HEK293 (cell line): ENCODE results near the gene ETV6.

Experiments
- CTCF ChIA-PET: fragments of 350-600 bp; formaldehyde crosslinking; extraction: SDS; loops from one replicate; lab custom pipeline; 2021; ENCODE audit warnings: antibody characterized with exemption; lab: Yijun Ruan, JAX
- POLR2A ChIA-PET: fragments of 300-600 bp; formaldehyde crosslinking; extraction: SDS; loops from one replicate; lab custom pipeline; 2020; ENCODE audit warnings: antibody characterized with exemption, inconsistent platforms; lab: Yijun Ruan, JAX
- H3K27ac ChIP-seq: fragments of 200-500 bp; sonication (Bioruptor generic); 2 replicates; pipeline ENCODE4 v1.5.1; 2014; ENCODE audit warnings: low read depth, low read length, control low read depth, inconsistent platforms; ENCODE audit errors: extremely low read depth
- H3K36me3 ChIP-seq, 2 experiments: fragments of 200-500 bp in 1 of 2; sonication (Bioruptor generic) in 1 of 2; 1 replicate in 1 of 2; 2 replicates in 1 of 2; pipeline ENCODE4 v1.5.1; 2014 to 2017; ENCODE audit warnings: inconsistent platforms in 2 of 2, low read length in 2 of 2; ENCODE audit not compliant: control insufficient read depth in 2 of 2, insufficient read depth in 1 of 2
- H3K4me1 ChIP-seq: fragments of 200-500 bp; sonication (Bioruptor generic); 2 replicates; pipeline ENCODE4 v1.5.1; 2014; ENCODE audit warnings: mild to moderate bottlenecking, low read length, inconsistent platforms; ENCODE audit not compliant: control insufficient read depth, insufficient read depth
- H3K4me3 ChIP-seq: 2 replicates; pipeline ENCODE4 v1.5.1; 2011; ENCODE audit warnings: low read depth, mild to moderate bottlenecking, control low read depth, low read length, moderate library complexity
- H3K9me3 ChIP-seq: fragments of 200-500 bp; sonication (Bioruptor generic); 2 replicates; pipeline ENCODE4 v1.5.1; 2014; ENCODE audit warnings: low read depth, low read length, inconsistent platforms; ENCODE audit not compliant: control insufficient read depth, insufficient read depth
- MEIS1 ChIP-seq: sonication (generic); formaldehyde crosslinking; IDR thresholded peaks from 2 replicates; pipeline ENCODE4 v1.8.1; 2022; ENCODE audit warnings: missing genetic modification reagents, mild to moderate bottlenecking, borderline replicate concordance
- OSR2 ChIP-seq: fragments of 450-650 bp; formaldehyde crosslinking; IDR thresholded peaks from 2 replicates; pipeline ENCODE4 v1.5.1; 2016; ENCODE audit warnings: missing biosample characterization, missing genetic modification characterization
- RBAK ChIP-seq: fragments of 450-650 bp; formaldehyde crosslinking; IDR thresholded peaks from 2 replicates; pipeline ENCODE4 v1.5.1; 2016; ENCODE audit warnings: missing biosample characterization, missing genetic modification characterization
- REPIN1 ChIP-seq: fragments of 450-650 bp; formaldehyde crosslinking; IDR thresholded peaks from 2 replicates; pipeline ENCODE4 v1.5.1; 2017; ENCODE audit warnings: missing biosample characterization, missing genetic modification characterization, low read depth
- SCRT2 ChIP-seq: fragments of 450-650 bp; formaldehyde crosslinking; IDR thresholded peaks from 2 replicates; pipeline ENCODE4 v1.5.1; 2016; ENCODE audit warnings: missing biosample characterization, missing genetic modification characterization
- SP7 ChIP-seq: fragments of 450-650 bp; formaldehyde crosslinking; IDR thresholded peaks from 2 replicates; pipeline ENCODE4 v1.5.1; 2016; ENCODE audit warnings: missing biosample characterization, missing genetic modification characterization
- TCF7L2 ChIP-seq: IDR thresholded peaks from 2 replicates; pipeline ENCODE4 v1.6.1; 2011; ENCODE audit warnings: low read depth, mild to moderate bottlenecking, inconsistent platforms, low read length, moderate library complexity, borderline replicate concordance
- TRIM28 ChIP-seq: IDR thresholded peaks from 2 replicates; pipeline ENCODE4 v1.6.1; 2011; ENCODE audit warnings: low read length, control low read depth, borderline replicate concordance
- ZFP41 ChIP-seq: fragments of 450-650 bp; formaldehyde crosslinking; IDR thresholded peaks from 2 replicates; pipeline ENCODE4 v1.5.1; 2016; ENCODE audit warnings: missing biosample characterization, missing genetic modification characterization, borderline replicate concordance
- ZIC2 ChIP-seq: fragments of 450-650 bp; formaldehyde crosslinking; IDR thresholded peaks from 2 replicates; pipeline ENCODE4 v1.5.1; 2016; ENCODE audit warnings: missing biosample characterization, missing genetic modification characterization
- ZNF214 ChIP-seq: fragments of 450-650 bp; formaldehyde crosslinking; IDR thresholded peaks from 2 replicates; pipeline ENCODE4 v1.5.1; 2017; ENCODE audit warnings: missing biosample characterization, mild to moderate bottlenecking, missing genetic modification characterization, borderline replicate concordance
- ZNF223 ChIP-seq: fragments of 450-650 bp; formaldehyde crosslinking; IDR thresholded peaks from 2 replicates; pipeline ENCODE4 v1.5.1; 2016; ENCODE audit warnings: missing biosample characterization, missing genetic modification characterization
- ZNF24 ChIP-seq: fragments of 450-650 bp; formaldehyde crosslinking; IDR thresholded peaks from 2 replicates; pipeline ENCODE4 v1.5.1; 2016; ENCODE audit warnings: missing biosample characterization, missing genetic modification characterization
- ZNF311 ChIP-seq: fragments of 450-650 bp; formaldehyde crosslinking; IDR thresholded peaks from 2 replicates; pipeline ENCODE4 v1.5.1; 2017; ENCODE audit warnings: missing biosample characterization, missing genetic modification characterization, borderline replicate concordance
- ZNF341 ChIP-seq: fragments of 450-650 bp; formaldehyde crosslinking; IDR thresholded peaks from 2 replicates; pipeline ENCODE4; 2016; ENCODE audit warnings: low read depth, missing biosample characterization, missing genetic modification characterization
- ZNF362 ChIP-seq: fragments of 450-650 bp; formaldehyde crosslinking; IDR thresholded peaks from 2 replicates; pipeline ENCODE4 v1.5.1; 2016; ENCODE audit warnings: missing biosample characterization, missing genetic modification characterization
- ZNF394 ChIP-seq: fragments of 450-650 bp; formaldehyde crosslinking; IDR thresholded peaks from 2 replicates; pipeline ENCODE4 v1.5.1; 2016; ENCODE audit warnings: missing biosample characterization, missing genetic modification characterization, mild to moderate bottlenecking, moderate library complexity, borderline replicate concordance
- ZNF558 ChIP-seq: fragments of 450-650 bp; formaldehyde crosslinking; IDR thresholded peaks from 2 replicates; pipeline ENCODE4 v1.5.1; 2016; ENCODE audit warnings: missing biosample characterization, missing genetic modification characterization
- ZNF623 ChIP-seq: fragments of 450-650 bp; formaldehyde crosslinking; IDR thresholded peaks from 2 replicates; pipeline ENCODE4 v1.5.1; 2016; ENCODE audit warnings: missing biosample characterization, missing genetic modification characterization
- ZNF660 ChIP-seq: fragments of 450-650 bp; IDR thresholded peaks from 2 replicates; pipeline ENCODE4 v1.5.1; 2018; ENCODE audit warnings: missing biosample characterization, mild to moderate bottlenecking, missing genetic modification characterization
- ZNF76 ChIP-seq: fragments of 450-650 bp; formaldehyde crosslinking; IDR thresholded peaks from 2 replicates; pipeline ENCODE4; 2016; ENCODE audit warnings: low read depth, missing biosample characterization, missing genetic modification characterization, borderline replicate concordance
- ZNF792 ChIP-seq: fragments of 450-650 bp; formaldehyde crosslinking; IDR thresholded peaks from 2 replicates; pipeline ENCODE4 v1.5.1; 2016; ENCODE audit warnings: missing biosample characterization, missing genetic modification characterization
- ZSCAN16 ChIP-seq: fragments of 450-650 bp; formaldehyde crosslinking; IDR thresholded peaks from 2 replicates; pipeline ENCODE4 v1.5.1; 2016; ENCODE audit warnings: missing biosample characterization, missing genetic modification characterization
- TF ChIP-seq, protein P1 (sequence below): fragments of 450-650 bp; formaldehyde crosslinking; IDR thresholded peaks from 2 replicates; pipeline ENCODE4; 2016; ENCODE audit warnings: missing biosample characterization, missing genetic modification characterization
- TF ChIP-seq, protein P2 (sequence below): fragments of 450-650 bp; formaldehyde crosslinking; IDR thresholded peaks from 2 replicates; pipeline ENCODE4 v1.5.1; 2016; ENCODE audit warnings: missing biosample characterization, missing genetic modification characterization
- TF ChIP-seq, protein P3 (sequence below): fragments of 450-650 bp; formaldehyde crosslinking; IDR thresholded peaks from 2 replicates; pipeline ENCODE4 v1.5.1; 2016; ENCODE audit warnings: missing biosample characterization, missing genetic modification characterization, low read depth
- TF ChIP-seq, protein P4 (sequence below): fragments of 450-650 bp; formaldehyde crosslinking; IDR thresholded peaks from 2 replicates; pipeline ENCODE4 v1.5.1; 2016; ENCODE audit warnings: missing biosample characterization, missing genetic modification characterization

Gene ETV6

DNA sequence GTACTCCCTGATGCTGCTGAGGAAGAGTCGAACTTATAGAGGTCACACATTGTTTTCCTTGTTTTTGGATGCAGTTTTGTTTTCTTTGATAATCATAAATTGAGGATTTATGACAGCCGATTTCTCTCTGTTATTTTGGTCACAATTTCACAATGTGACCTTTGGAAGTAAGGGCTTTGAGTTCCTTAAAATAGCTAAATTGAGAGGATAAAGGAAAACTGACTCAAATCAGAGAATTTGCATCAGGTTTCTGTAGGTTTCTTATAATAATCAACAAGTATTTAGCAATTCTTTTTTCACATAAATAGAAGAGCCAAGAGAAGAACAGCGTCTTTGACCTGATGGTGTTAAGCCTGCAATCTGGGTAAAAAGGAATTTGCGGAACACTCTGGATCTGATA is 66.1 kb downstream of the ETV6 start:
- no peaks in the 10 kb centered on the region for H3K9me3 ChIP-seq
- no peak overlapping the region for H3K4me3 ChIP-seq
- CTCF ChIA-PET = no interaction called here
- POLR2A ChIA-PET = no interaction called here
- H3K4me1 ChIP-seq = no peaks in the 10 kb centered on the region
- TF ChIP-seq RBAK (tag by site-specific recombination) = no peak
- TF ChIP-seq, protein P1, sequence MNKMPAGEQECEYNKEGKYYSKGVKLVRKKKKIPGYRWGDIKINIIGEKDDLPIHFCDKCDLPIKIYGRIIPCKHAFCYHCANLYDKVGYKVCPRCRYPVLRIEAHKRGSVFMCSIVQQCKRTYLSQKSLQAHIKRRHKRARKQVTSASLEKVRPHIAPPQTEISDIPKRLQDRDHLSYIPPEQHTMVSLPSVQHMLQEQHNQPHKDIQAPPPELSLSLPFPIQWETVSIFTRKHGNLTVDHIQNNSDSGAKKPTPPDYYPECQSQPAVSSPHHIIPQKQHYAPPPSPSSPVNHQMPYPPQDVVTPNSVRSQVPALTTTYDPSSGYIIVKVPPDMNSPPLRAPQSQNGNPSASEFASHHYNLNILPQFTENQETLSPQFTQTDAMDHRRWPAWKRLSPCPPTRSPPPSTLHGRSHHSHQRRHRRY (tag by site-specific recombination) = no peak
- TF ChIP-seq ZNF24 (tag by site-specific recombination) = no peak
- no peak for TF ChIP-seq SP7 (tag by site-specific recombination)
- TF ChIP-seq SCRT2 (tag by site-specific recombination) = no peak
- TF ChIP-seq ZNF362 = no peak
- TF ChIP-seq, protein P2, sequence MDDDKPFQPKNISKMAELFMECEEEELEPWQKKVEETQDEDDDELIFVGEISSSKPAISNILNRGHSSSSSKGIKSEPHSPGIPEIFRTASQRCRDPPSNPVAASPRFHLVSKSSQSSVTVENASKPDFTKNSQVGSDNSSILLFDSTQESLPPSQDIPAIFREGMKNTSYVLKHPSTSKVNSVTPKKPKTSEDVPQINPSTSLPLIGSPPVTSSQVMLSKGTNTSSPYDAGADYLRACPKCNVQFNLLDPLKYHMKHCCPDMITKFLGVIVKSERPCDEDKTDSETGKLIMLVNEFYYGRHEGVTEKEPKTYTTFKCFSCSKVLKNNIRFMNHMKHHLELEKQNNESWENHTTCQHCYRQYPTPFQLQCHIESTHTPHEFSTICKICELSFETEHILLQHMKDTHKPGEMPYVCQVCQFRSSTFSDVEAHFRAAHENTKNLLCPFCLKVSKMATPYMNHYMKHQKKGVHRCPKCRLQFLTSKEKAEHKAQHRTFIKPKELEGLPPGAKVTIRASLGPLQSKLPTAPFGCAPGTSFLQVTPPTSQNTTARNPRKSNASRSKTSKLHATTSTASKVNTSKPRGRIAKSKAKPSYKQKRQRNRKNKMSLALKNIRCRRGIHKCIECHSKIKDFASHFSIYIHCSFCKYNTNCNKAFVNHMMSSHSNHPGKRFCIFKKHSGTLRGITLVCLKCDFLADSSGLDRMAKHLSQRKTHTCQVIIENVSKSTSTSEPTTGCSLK (tag by site-specific recombination) = no peak
- no peak for TF ChIP-seq ZNF76
- no peak for TF ChIP-seq TCF7L2
- TF ChIP-seq ZNF394 (tag by site-specific recombination) = no peak
- no peak for TF ChIP-seq ZNF223 (tag by site-specific recombination)
- TF ChIP-seq ZNF558 (tag by site-specific recombination) = no peak
- no peak for TF ChIP-seq ZNF792 (tag by site-specific recombination)
- TF ChIP-seq, all 188 proteins: peak for 0
- Histone ChIP-seq H3K27ac (no peak overlapping the region), H3K36me3 (no peaks in the 10 kb centered on the region)

GRCh38 chr12:11716794-11717518 is 67.5 kb downstream of the ETV6 start:
- H3K27ac ChIP-seq = no peak overlapping the region
- H3K36me3 ChIP-seq = no peaks in the 10 kb centered on the region
- ChIA-PET POLR2A (no interaction called here), CTCF (no interaction called here)
- H3K9me3 ChIP-seq = no peaks in the 10 kb centered on the region
- H3K4me1 ChIP-seq = no peaks in the 10 kb centered on the region
- H3K4me3 ChIP-seq = no peak overlapping the region
- TF ChIP-seq ZSCAN16 (tag by site-specific recombination) (no peak), ZNF311 (no peak), ZFP41 (tag by site-specific recombination) (no peak), ZNF623 (tag by site-specific recombination) (no peak), ZNF660 (tag by site-specific recombination) (0 out of 2 replicates have a peak, but pooled peaks have one; percentile 29), ZIC2 (tag by site-specific recombination) (peak; percentile 64), OSR2 (tag by site-specific recombination) (0 out of 2 replicates have a peak, but pooled peaks have one; percentile 23), REPIN1 (tag by site-specific recombination) (no peak), ZNF214 (tag by site-specific recombination) (no peak), ZNF341 (no peak), MEIS1 (no peak), TRIM28 (peak; percentile 83)
- TF ChIP-seq, protein P3, sequence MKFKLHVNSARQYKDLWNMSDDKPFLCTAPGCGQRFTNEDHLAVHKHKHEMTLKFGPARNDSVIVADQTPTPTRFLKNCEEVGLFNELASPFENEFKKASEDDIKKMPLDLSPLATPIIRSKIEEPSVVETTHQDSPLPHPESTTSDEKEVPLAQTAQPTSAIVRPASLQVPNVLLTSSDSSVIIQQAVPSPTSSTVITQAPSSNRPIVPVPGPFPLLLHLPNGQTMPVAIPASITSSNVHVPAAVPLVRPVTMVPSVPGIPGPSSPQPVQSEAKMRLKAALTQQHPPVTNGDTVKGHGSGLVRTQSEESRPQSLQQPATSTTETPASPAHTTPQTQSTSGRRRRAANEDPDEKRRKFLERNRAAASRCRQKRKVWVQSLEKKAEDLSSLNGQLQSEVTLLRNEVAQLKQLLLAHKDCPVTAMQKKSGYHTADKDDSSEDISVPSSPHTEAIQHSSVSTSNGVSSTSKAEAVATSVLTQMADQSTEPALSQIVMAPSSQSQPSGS (tag by site-specific recombination) = no peak
- TF ChIP-seq, protein P4, sequence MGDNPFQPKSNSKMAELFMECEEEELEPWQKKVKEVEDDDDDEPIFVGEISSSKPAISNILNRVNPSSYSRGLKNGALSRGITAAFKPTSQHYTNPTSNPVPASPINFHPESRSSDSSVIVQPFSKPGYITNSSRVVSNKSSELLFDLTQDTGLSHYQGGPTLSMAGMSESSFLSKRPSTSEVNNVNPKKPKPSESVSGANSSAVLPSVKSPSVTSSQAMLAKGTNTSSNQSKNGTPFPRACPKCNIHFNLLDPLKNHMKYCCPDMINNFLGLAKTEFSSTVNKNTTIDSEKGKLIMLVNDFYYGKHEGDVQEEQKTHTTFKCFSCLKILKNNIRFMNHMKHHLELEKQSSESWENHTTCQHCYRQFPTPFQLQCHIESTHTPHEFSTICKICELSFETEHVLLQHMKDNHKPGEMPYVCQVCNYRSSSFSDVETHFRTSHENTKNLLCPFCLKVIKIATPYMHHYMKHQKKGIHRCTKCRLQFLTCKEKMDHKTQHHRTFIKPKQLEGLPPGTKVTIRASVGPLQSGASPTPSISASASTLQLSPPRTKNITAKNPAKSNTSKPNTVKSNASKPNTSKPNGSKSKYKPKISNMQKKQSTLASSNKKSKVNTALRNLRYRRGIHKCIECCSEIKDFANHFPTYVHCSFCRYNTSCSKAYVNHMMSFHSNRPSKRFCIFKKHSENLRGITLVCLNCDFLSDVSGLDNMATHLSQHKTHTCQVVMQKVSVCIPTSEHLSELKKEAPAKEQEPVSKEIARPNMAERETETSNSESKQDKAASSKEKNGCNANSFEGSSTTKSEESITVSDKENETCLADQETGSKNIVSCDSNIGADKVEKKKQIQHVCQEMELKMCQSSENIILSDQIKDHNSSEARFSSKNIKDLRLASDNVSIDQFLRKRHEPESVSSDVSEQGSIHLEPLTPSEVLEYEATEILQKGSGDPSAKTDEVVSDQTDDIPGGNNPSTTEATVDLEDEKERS (tag by site-specific recombination) = no peak
